ENCODE measurements around the gene ISCU. TPM values are rescaled to one million over a fixed set of nuclear protein-coding genes. Genes with fewer than 3 reads are reported as not detected.

ISCU gene
- total and polyA plus RNA-seq, 9 of the 15 experiments (the other 6 are each of a cell fraction or from before 2014, with no cell fraction given), result 15.9 to 92.5 (median 77.3) TPM

DNA sequence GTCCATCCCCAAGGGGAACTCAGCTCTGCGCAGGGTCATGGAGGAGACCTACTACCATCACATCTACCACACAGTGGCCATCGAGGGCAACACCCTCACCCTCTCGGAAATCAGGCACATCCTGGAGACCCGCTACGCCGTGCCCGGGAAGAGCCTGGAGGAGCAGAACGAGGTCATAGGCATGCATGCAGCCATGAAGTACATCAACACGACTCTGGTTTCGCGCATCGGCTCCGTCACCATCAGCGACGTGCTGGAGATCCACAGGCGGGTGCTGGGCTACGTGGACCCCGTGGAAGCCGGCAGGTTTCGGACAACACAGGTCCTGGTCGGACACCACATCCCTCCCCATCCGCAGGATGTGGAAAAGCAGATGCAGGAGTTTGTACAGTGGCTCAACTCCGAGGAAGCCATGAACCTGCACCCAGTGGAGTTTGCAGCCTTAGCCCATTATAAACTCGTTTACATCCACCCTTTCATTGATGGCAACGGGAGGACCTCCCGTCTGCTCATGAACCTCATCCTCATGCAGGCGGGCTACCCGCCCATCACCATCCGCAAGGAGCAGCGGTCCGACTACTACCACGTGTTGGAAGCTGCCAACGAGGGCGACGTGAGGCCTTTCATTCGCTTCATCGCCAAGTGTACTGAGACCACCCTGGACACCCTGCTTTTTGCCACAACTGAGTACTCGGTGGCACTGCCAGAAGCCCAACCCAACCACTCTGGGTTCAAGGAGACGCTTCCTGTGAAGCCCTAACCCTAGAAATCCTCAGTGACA is 43.5 kb upstream of the ISCU start (continued):
- TF ChIP-seq, protein P1, sequence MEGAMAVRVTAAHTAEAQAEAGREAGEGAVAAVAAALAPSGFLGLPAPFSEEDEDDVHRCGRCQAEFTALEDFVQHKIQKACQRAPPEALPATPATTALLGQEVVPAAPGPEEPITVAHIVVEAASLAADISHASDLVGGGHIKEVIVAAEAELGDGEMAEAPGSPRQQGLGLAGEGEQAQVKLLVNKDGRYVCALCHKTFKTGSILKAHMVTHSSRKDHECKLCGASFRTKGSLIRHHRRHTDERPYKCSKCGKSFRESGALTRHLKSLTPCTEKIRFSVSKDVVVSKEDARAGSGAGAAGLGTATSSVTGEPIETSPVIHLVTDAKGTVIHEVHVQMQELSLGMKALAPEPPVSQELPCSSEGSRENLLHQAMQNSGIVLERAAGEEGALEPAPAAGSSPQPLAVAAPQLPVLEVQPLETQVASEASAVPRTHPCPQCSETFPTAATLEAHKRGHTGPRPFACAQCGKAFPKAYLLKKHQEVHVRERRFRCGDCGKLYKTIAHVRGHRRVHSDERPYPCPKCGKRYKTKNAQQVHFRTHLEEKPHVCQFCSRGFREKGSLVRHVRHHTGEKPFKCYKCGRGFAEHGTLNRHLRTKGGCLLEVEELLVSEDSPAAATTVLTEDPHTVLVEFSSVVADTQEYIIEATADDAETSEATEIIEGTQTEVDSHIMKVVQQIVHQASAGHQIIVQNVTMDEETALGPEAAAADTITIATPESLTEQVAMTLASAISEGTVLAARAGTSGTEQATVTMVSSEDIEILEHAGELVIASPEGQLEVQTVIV (CRISPR knock-in tag; IDR thresholded peaks at IDR 0.05; ENCODE audit: borderline replicate concordance), result no peak
- TF ChIP-seq, protein P2, sequence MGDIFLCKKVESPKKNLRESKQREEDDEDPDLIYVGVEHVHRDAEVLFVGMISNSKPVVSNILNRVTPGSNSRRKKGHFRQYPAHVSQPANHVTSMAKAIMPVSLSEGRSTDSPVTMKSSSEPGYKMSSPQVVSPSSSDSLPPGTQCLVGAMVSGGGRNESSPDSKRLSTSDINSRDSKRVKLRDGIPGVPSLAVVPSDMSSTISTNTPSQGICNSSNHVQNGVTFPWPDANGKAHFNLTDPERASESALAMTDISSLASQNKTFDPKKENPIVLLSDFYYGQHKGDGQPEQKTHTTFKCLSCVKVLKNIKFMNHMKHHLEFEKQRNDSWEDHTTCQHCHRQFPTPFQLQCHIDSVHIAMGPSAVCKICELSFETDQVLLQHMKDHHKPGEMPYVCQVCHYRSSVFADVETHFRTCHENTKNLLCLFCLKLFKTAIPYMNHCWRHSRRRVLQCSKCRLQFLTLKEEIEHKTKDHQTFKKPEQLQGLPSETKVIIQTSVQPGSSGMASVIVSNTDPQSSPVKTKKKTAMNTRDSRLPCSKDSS (IDR thresholded peaks at IDR 0.05; ENCODE audit: low read depth, partially characterized antibody), result no peak
- TF ChIP-seq RBM22 (IDR thresholded peaks at IDR 0.05; ENCODE audit: low read depth, low read length, poor library complexity, severe bottlenecking) (peak; percentile 87), RREB1 (CRISPR knock-in tag; IDR thresholded peaks at IDR 0.05) (no peak), POLR2AphosphoS5 (IDR thresholded peaks at IDR 0.05; ENCODE audit: control insufficient read depth, insufficient read depth, low read depth, low read length) (peak; percentile 27; the same call in 1 of the 2 replicates), POLR2B (IDR thresholded peaks at IDR 0.05; ENCODE audit: low read depth, partially characterized antibody) (peak; percentile 36), MYNN (IDR thresholded peaks at IDR 0.05) (peak; percentile 68; the same call in 1 of the 2 replicates), MYNN (CRISPR knock-in tag; IDR thresholded peaks at IDR 0.05) (no peak), POLR2A (conservative IDR thresholded peaks at IDR 0.05) (peak; percentile 38)
- TF ChIP-seq, protein P3, sequence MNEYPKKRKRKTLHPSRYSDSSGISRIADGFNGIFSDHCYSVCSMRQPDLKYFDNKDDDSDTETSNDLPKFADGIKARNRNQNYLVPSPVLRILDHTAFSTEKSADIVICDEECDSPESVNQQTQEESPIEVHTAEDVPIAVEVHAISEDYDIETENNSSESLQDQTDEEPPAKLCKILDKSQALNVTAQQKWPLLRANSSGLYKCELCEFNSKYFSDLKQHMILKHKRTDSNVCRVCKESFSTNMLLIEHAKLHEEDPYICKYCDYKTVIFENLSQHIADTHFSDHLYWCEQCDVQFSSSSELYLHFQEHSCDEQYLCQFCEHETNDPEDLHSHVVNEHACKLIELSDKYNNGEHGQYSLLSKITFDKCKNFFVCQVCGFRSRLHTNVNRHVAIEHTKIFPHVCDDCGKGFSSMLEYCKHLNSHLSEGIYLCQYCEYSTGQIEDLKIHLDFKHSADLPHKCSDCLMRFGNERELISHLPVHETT (CRISPR knock-in tag; conservative IDR thresholded peaks at IDR 0.05 in 1 of 2, IDR thresholded peaks at IDR 0.05 in 1 of 2), result no peak
- TF ChIP-seq, protein P4, sequence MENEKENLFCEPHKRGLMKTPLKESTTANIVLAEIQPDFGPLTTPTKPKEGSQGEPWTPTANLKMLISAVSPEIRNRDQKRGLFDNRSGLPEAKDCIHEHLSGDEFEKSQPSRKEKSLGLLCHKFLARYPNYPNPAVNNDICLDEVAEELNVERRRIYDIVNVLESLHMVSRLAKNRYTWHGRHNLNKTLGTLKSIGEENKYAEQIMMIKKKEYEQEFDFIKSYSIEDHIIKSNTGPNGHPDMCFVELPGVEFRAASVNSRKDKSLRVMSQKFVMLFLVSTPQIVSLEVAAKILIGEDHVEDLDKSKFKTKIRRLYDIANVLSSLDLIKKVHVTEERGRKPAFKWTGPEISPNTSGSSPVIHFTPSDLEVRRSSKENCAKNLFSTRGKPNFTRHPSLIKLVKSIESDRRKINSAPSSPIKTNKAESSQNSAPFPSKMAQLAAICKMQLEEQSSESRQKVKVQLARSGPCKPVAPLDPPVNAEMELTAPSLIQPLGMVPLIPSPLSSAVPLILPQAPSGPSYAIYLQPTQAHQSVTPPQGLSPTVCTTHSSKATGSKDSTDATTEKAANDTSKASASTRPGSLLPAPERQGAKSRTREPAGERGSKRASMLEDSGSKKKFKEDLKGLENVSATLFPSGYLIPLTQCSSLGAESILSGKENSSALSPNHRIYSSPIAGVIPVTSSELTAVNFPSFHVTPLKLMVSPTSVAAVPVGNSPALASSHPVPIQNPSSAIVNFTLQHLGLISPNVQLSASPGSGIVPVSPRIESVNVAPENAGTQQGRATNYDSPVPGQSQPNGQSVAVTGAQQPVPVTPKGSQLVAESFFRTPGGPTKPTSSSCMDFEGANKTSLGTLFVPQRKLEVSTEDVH (IDR thresholded peaks at IDR 0.05; ENCODE audit: low read depth, partially characterized antibody), result no peak
